Tibial nerve (tissue), 4 donors: ENCODE results near the gene CHTF18. TPM values are rescaled to one million over a fixed set of nuclear protein-coding genes. Genes with fewer than 3 reads are reported as not detected.

Experiments
- DNase-seq, 2 donors: peaks; one replicate each; pipeline ENCODE4 v3.0.0-alpha.2; 2019; ENCODE audit warnings: low spot score in 2 of 2
- H3K27ac ChIP-seq, 4 donors: fragments of 200-600 bp; sonication (generic) in 3 of 4; one replicate each; pipeline ENCODE4 v1.5.1; 2017 to 2019; ENCODE audit warnings: mild to moderate bottlenecking in 1 of 4
- H3K27me3 ChIP-seq, 2 donors: fragments of 200-600 bp; sonication (generic) in 1 of 2; one replicate each; pipeline versions ENCODE4 v1.5.1 to v1.6.0; 2017 to 2019
- H3K36me3 ChIP-seq, 3 donors: fragments of 200-600 bp; sonication (generic); one replicate each; pipeline ENCODE4 v1.5.1; 2018 to 2019
- H3K4me1 ChIP-seq, 4 donors: fragments of 200-600 bp; sonication (generic) in 3 of 4; one replicate each; pipeline ENCODE4 v1.5.1; 2017 to 2019
- H3K4me3 ChIP-seq, 4 donors: fragments of 200-600 bp; sonication (generic) in 3 of 4; one replicate each; pipeline ENCODE4 v1.5.1; 2017 to 2019; ENCODE audit warnings: mild to moderate bottlenecking in 1 of 4, moderate library complexity in 1 of 4
- H3K9me3 ChIP-seq, 4 donors: fragments of 200-600 bp; sonication (generic) in 3 of 4; one replicate each; pipeline ENCODE4 v1.5.1; 2017 to 2019
- EP300 ChIP-seq, 2 donors: sonication (generic); formaldehyde crosslinking; IDR thresholded peaks; one replicate each; pipeline ENCODE4 v1.6.1; 2017; ENCODE audit warnings: antibody characterized with exemption in 2 of 2, mild to moderate bottlenecking in 1 of 2
- POLR2A ChIP-seq, 2 donors: fragments of 450-650 bp; IDR thresholded peaks; one replicate each; pipeline ENCODE4 v1.6.1; 2017; ENCODE audit warnings: antibody characterized with exemption in 2 of 2, mild to moderate bottlenecking in 2 of 2, moderate library complexity in 2 of 2
- WGBS, 2 donors: methylation state at CpG; one replicate each; pipeline ENCODE4 v1.1.5; 2018; 5-methylcytosine and 5-hydroxymethylcytosine counted together
- total RNA-seq, 4 donors: library from RNA; depleted of rRNA; stranded (reverse); fragments of >200 nt; gene quantifications; one replicate each; pipeline ENCODE4 v1.1.0, GENCODE V29; 2016
- TF ChIP-seq, protein P1 (sequence below), 5 experiments: fragments of 200-600 bp in 3 of 5; fragments of 450-650 bp in 2 of 5; sonication (generic) in 3 of 5; IDR thresholded peaks; one replicate each; pipeline ENCODE4 v1.5.1; 2016 to 2019; ENCODE audit warnings: antibody characterized with exemption in 5 of 5, mild to moderate bottlenecking in 3 of 5, moderate library complexity in 2 of 5

The CHTF18 gene
- total RNA-seq, 4 donors from 2014 or later = 6.1 to 57.5 (median 17.7) TPM

GRCh38 chr16:777826-778225 lies 10.6 kb upstream of the CHTF18 start:
- no peak overlapping the region for H3K27ac ChIP-seq
- H3K9me3 ChIP-seq = no peaks in the 10 kb centered on the region
- WGBS, 2 donors = 27 to 30% methylated on average over 16 of the region's 16 CpGs
- H3K4me3 ChIP-seq = no peak overlapping the region
- no peak for DNase-seq
- peaks cover 0 to 81% of the 10 kb centered on the region in 2 donors for H3K27me3 ChIP-seq
- no peaks in the 10 kb centered on the region for H3K36me3 ChIP-seq
- H3K4me1 ChIP-seq = no peaks in the 10 kb centered on the region
- TF ChIP-seq, protein P1, sequence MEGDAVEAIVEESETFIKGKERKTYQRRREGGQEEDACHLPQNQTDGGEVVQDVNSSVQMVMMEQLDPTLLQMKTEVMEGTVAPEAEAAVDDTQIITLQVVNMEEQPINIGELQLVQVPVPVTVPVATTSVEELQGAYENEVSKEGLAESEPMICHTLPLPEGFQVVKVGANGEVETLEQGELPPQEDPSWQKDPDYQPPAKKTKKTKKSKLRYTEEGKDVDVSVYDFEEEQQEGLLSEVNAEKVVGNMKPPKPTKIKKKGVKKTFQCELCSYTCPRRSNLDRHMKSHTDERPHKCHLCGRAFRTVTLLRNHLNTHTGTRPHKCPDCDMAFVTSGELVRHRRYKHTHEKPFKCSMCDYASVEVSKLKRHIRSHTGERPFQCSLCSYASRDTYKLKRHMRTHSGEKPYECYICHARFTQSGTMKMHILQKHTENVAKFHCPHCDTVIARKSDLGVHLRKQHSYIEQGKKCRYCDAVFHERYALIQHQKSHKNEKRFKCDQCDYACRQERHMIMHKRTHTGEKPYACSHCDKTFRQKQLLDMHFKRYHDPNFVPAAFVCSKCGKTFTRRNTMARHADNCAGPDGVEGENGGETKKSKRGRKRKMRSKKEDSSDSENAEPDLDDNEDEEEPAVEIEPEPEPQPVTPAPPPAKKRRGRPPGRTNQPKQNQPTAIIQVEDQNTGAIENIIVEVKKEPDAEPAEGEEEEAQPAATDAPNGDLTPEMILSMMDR (IDR thresholded peaks at IDR 0.05) = no peak
- TF ChIP-seq POLR2A (IDR thresholded peaks at IDR 0.05) = no peak
- TF ChIP-seq EP300 (IDR thresholded peaks at IDR 0.05) = no peak

DNA sequence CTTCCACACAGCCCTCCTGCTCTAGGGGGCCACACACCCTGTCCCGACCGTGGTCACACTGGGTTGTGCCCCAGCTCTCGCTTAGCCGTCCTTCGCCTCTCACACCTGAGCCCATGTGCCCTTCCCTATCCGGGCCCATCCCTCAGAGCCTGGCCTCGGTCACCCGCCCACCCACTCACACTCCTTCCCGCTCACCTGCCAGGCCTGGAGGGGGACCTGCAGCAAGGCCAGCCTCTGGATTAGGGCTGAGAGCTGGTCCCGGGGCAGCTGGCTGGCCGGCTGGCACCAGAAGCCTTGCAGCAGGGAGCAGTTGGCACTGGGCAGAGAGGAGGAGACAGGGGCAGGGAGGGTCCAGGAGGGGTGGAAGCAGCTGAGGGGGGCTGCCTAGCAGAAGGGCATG lies 10.0 kb upstream of the CHTF18 start:
- H3K4me1 ChIP-seq = peaks cover 0 to under 1% (median 0%) of the 10 kb centered on the region in 4 donors
- H3K27me3 ChIP-seq = peaks cover 0 to 84% of the 10 kb centered on the region in 2 donors
- TF ChIP-seq EP300 (IDR thresholded peaks at IDR 0.05) (no peak), POLR2A (IDR thresholded peaks at IDR 0.05) (no peak)
- TF ChIP-seq, protein P1 (IDR thresholded peaks at IDR 0.05) = no peak
- H3K9me3 ChIP-seq = no peaks in the 10 kb centered on the region
- no peaks in the 10 kb centered on the region for H3K36me3 ChIP-seq
- H3K27ac ChIP-seq = no peak overlapping the region
- DNase-seq = no peak
- no peak overlapping the region for H3K4me3 ChIP-seq
- 71 to 76% methylated on average over 5 to 11 of the region's 11 CpGs for WGBS, 2 donors

GRCh38 chr16:778909-779527 lies 9.4 kb upstream of the CHTF18 start:
- H3K9me3 ChIP-seq = no peaks in the 10 kb centered on the region
- DNase-seq = no peak
- no peaks in the 10 kb centered on the region for H3K36me3 ChIP-seq
- peaks cover 0 to 82% of the 10 kb centered on the region in 2 donors for H3K27me3 ChIP-seq
- H3K4me1 ChIP-seq = peaks cover 0 to 7% (median 0%) of the 10 kb centered on the region in 4 donors
- WGBS, 2 donors = 89 to 93% methylated on average over 6 of the region's 6 CpGs
- H3K27ac ChIP-seq = no peak overlapping the region
- no peak overlapping the region for H3K4me3 ChIP-seq
- TF ChIP-seq POLR2A (IDR thresholded peaks at IDR 0.05) (no peak), EP300 (IDR thresholded peaks at IDR 0.05) (no peak)
- TF ChIP-seq, protein P1 (IDR thresholded peaks at IDR 0.05) = no peak

GRCh38 chr16:779561-779960 lies 8.9 kb upstream of the CHTF18 start:
- H3K27ac ChIP-seq = no peak overlapping the region
- peaks cover 0 to 7% (median 0%) of the 10 kb centered on the region in 4 donors for H3K4me1 ChIP-seq
- DNase-seq = no peak
- TF ChIP-seq EP300 (IDR thresholded peaks at IDR 0.05) (no peak), POLR2A (IDR thresholded peaks at IDR 0.05) (no peak)
- TF ChIP-seq, protein P1 (IDR thresholded peaks at IDR 0.05) = no peak
- H3K36me3 ChIP-seq = no peaks in the 10 kb centered on the region
- H3K9me3 ChIP-seq = no peaks in the 10 kb centered on the region
- 70 to 77% methylated on average over 7 to 12 of the region's 13 CpGs for WGBS, 2 donors
- no peak overlapping the region for H3K4me3 ChIP-seq
- H3K27me3 ChIP-seq = peaks cover 0 to 77% of the 10 kb centered on the region in 2 donors

DNA sequence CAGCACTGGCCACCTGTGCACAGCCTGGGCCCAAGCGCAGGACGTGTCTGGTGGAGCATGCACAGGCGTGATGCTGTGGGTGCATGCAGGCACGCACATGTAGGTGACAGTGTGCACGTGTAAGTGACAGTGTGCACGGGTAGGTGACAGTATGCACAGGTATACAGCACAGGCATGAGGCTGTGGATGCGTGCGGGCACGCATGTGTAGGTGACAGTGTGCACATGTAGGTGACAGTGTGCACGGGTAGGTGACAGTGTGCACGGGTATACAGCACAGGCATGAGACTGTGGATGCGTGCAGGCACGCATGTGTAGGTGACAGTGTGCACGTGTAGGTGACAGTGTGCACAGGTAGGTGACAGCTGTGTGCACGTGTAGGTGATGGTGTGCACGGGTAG lies 8.1 kb upstream of the CHTF18 start:
- no peak overlapping the region for H3K27ac ChIP-seq
- no peak overlapping the region for H3K4me3 ChIP-seq
- no peaks in the 10 kb centered on the region for H3K9me3 ChIP-seq
- TF ChIP-seq EP300 (IDR thresholded peaks at IDR 0.05) (no peak), POLR2A (IDR thresholded peaks at IDR 0.05) (no peak)
- TF ChIP-seq, protein P1 (IDR thresholded peaks at IDR 0.05) = no peak
- WGBS, 2 donors = 85 to 90% methylated on average over 16 of the region's 16 CpGs
- no peak for DNase-seq
- H3K36me3 ChIP-seq = peaks cover 0 to 6% (median 0%) of the 10 kb centered on the region in 3 donors
- peaks cover 0 to 70% of the 10 kb centered on the region in 2 donors for H3K27me3 ChIP-seq
- H3K4me1 ChIP-seq = peaks cover 0 to 7% (median 0%) of the 10 kb centered on the region in 4 donors
